Measurements from ENCODE around the gene HIGD1C.

The HIGD1C gene

DNA sequence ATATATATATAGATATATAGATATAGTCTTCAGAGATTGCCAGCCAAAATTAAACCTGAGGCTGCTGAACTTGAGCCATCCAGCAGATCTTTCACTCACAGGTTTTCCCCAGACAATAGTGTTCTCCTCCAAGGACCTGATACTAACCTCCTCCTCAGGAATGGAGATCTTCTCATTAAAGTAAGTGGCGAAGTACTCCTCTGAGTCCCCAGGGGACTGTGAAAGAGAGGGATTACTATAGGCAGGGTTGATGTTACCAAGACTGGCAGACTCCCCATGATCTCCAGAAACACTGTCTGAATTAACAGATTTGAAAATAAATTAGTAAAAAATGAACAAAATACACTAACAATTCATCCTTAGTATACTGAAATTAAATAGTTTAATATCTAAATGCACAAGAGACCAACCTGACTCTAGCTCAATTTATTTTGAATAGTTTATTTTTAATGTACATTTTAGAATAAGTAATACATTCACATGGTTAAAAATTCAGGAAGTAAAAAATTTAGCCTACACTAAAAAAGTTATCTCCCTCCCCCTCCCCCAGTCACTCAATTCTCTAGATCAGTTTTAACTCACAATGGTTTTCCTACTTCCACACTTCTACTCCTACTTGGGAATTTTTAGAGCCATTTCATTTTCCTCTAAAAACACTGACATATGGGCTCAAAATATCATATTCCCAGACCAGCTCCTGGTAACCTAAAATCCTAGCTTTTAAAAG is 56.1 kb downstream of the HIGD1C start:
- H3K4me3 ChIP-seq (ENCODE audit: insufficient read depth, low read length, poor library complexity, severe bottlenecking) = no peak overlapping the region
- no peaks in the 10 kb centered on the region for H3K27me3 ChIP-seq (ENCODE audit: low read length)
- H3K4me2 ChIP-seq (ENCODE audit: low read depth, low read length, poor library complexity, severe bottlenecking) = no peak overlapping the region
- H3K9me2 ChIP-seq (replicated peaks; ENCODE audit: insufficient read depth, low read length) = no peaks in the 10 kb centered on the region
- no peaks in the 10 kb centered on the region for H3K36me3 ChIP-seq (ENCODE audit: low read length)
- no peak overlapping the region for H2AFZ ChIP-seq (ENCODE audit: low read depth, low read length, severe bottlenecking)
- no peaks in the 10 kb centered on the region for H4K20me1 ChIP-seq (ENCODE audit: low read depth, low read length)
- H3K9ac ChIP-seq (ENCODE audit: low read length) = no peak overlapping the region
- no peaks in the 10 kb centered on the region for H3F3A ChIP-seq (ENCODE audit: insufficient read depth)
- H3K27ac ChIP-seq (ENCODE audit: low read depth, low read length) = no peak overlapping the region
- H3K9me3 ChIP-seq (ENCODE audit: insufficient read depth, low read length) = no peaks in the 10 kb centered on the region
- TF ChIP-seq, protein P1, sequence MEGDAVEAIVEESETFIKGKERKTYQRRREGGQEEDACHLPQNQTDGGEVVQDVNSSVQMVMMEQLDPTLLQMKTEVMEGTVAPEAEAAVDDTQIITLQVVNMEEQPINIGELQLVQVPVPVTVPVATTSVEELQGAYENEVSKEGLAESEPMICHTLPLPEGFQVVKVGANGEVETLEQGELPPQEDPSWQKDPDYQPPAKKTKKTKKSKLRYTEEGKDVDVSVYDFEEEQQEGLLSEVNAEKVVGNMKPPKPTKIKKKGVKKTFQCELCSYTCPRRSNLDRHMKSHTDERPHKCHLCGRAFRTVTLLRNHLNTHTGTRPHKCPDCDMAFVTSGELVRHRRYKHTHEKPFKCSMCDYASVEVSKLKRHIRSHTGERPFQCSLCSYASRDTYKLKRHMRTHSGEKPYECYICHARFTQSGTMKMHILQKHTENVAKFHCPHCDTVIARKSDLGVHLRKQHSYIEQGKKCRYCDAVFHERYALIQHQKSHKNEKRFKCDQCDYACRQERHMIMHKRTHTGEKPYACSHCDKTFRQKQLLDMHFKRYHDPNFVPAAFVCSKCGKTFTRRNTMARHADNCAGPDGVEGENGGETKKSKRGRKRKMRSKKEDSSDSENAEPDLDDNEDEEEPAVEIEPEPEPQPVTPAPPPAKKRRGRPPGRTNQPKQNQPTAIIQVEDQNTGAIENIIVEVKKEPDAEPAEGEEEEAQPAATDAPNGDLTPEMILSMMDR (IDR thresholded peaks at IDR 0.05; ENCODE audit: insufficient read depth, low read length, poor library complexity, severe bottlenecking) = no peak
- H3K79me2 ChIP-seq (ENCODE audit: insufficient read depth, low read length) = peaks cover 18% of the 10 kb centered on the region; the same call in 1 of the 2 replicates

- Histone ChIP-seq H3K36me3 (ENCODE audit: low read length) (no peaks in the 10 kb centered on the region), H3K9me3 (ENCODE audit: insufficient read depth, low read length) (no peaks in the 10 kb centered on the region), H3K9ac (ENCODE audit: low read length) (no peak overlapping the region), H2AFZ (ENCODE audit: low read depth, low read length, severe bottlenecking) (no peak overlapping the region), H3K4me3 (ENCODE audit: insufficient read depth, low read length, poor library complexity, severe bottlenecking) (no peak overlapping the region), H3K4me2 (ENCODE audit: low read depth, low read length, poor library complexity, severe bottlenecking) (no peak overlapping the region), H4K20me1 (ENCODE audit: low read depth, low read length) (no peaks in the 10 kb centered on the region), H3K79me2 (ENCODE audit: insufficient read depth, low read length) (peaks cover 18% of the 10 kb centered on the region; the same call in 1 of the 2 replicates), H3F3A (ENCODE audit: insufficient read depth) (no peaks in the 10 kb centered on the region), H3K27me3 (ENCODE audit: low read length) (no peaks in the 10 kb centered on the region), H3K27ac (ENCODE audit: low read depth, low read length) (no peak overlapping the region), H3K9me2 (replicated peaks; ENCODE audit: insufficient read depth, low read length) (no peaks in the 10 kb centered on the region)
- TF ChIP-seq EZH2phosphoT487 (conservative IDR thresholded peaks at IDR 0.05; ENCODE audit: low read length) = no peak
- TF ChIP-seq, protein P1 (IDR thresholded peaks at IDR 0.05; ENCODE audit: insufficient read depth, low read length, poor library complexity, severe bottlenecking) = no peak
Observed at GRCh38 chr12:51009056-51009440, 56.7 kb downstream of the HIGD1C start.

DNA sequence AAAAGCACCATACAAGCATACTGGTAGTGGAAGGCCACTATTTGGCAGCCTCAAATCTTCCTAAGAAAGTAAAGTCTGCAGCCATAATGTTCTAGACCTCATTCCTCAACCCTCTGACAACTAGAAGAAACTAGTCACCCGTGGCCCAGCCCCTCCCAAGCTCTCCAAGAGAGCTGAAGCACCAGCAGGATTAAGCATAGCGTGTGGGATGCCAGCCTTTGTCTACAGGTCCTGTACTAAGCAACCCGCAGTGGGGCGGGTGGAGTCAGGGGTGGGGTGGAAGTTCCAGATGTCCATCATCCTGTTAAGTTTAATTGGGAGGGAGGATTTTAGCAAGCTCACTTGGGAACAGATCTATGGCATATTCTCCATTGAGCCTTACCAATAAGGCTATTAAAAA is 59.6 kb downstream of the HIGD1C start:
- H3K27ac ChIP-seq (ENCODE audit: low read depth, low read length) = no peak overlapping the region
- H3K27me3 ChIP-seq (ENCODE audit: low read length) = no peaks in the 10 kb centered on the region
- no peaks in the 10 kb centered on the region for H3F3A ChIP-seq (ENCODE audit: insufficient read depth)
- H3K9me3 ChIP-seq (ENCODE audit: insufficient read depth, low read length) = no peaks in the 10 kb centered on the region
- TF ChIP-seq, protein P1 (IDR thresholded peaks at IDR 0.05; ENCODE audit: insufficient read depth, low read length, poor library complexity, severe bottlenecking) = no peak
- TF ChIP-seq EZH2phosphoT487 (conservative IDR thresholded peaks at IDR 0.05; ENCODE audit: low read length) = no peak
- no peak overlapping the region for H3K4me2 ChIP-seq (ENCODE audit: low read depth, low read length, poor library complexity, severe bottlenecking)
- no peak overlapping the region for H3K9ac ChIP-seq (ENCODE audit: low read length)
- H3K9me2 ChIP-seq (replicated peaks; ENCODE audit: insufficient read depth, low read length) = no peaks in the 10 kb centered on the region
- H2AFZ ChIP-seq (ENCODE audit: low read depth, low read length, severe bottlenecking) = no peak overlapping the region
- no peaks in the 10 kb centered on the region for H4K20me1 ChIP-seq (ENCODE audit: low read depth, low read length)
- no peaks in the 10 kb centered on the region for H3K36me3 ChIP-seq (ENCODE audit: low read length)
- H3K4me3 ChIP-seq (ENCODE audit: insufficient read depth, low read length, poor library complexity, severe bottlenecking) = no peak overlapping the region
- H3K79me2 ChIP-seq (ENCODE audit: insufficient read depth, low read length) = peaks cover 29% of the 10 kb centered on the region; the same call in 1 of the 2 replicates

All from SU-DHL-6 (cell line).